CD4-positive, alpha-beta memory T cell (primary cell): Measurements from ENCODE around the gene MIPEP. TPM values are rescaled to one million over a fixed set of nuclear protein-coding genes. Genes with fewer than 3 reads are reported as not detected.

Experiments
- CTCF ChIA-PET: fragments of 350-600 bp; sonication (Branson Sonifier 250); formaldehyde crosslinking; loops from one replicate; lab custom pipeline; 2021; ENCODE audit warnings: inconsistent platforms; ENCODE audit not compliant: partially characterized antibody; lab: Charles Lee
- POLR2A ChIA-PET: fragments of 350-600 bp; sonication (Branson Sonifier 250); formaldehyde crosslinking; loops from one replicate; lab custom pipeline; 2021; ENCODE audit not compliant: partially characterized antibody; lab: Charles Lee
- DNase-seq, 5 donors: peaks; one replicate each; pipeline versions ENCODE4 v3.0.0 to v3.0.0-alpha.2; 2020 to 2022; ENCODE audit warnings: mixed read lengths in 1 of 5
- H3K27ac ChIP-seq: one replicate; pipeline ENCODE4 v1.7.0; 2013; ENCODE audit warnings: low read depth, low read length
- H3K27me3 ChIP-seq: 2 replicates; pipeline ENCODE4 v1.7.0; 2013; ENCODE audit warnings: mild to moderate bottlenecking, low read length, moderate library complexity; ENCODE audit not compliant: insufficient read depth
- H3K36me3 ChIP-seq: 2 replicates; pipeline ENCODE4 v1.7.0; 2013; ENCODE audit warnings: mild to moderate bottlenecking, low read length, moderate library complexity; ENCODE audit not compliant: insufficient read depth
- H3K4me1 ChIP-seq: 2 replicates; pipeline ENCODE4 v1.7.0; 2013; ENCODE audit warnings: mild to moderate bottlenecking, low read length, moderate library complexity; ENCODE audit not compliant: insufficient read depth
- H3K4me3 ChIP-seq, 2 donors: one replicate each; pipeline ENCODE4 v1.7.0; 2013; ENCODE audit warnings: low read length in 2 of 2, mild to moderate bottlenecking in 1 of 2
- H3K9me3 ChIP-seq, 2 donors: one replicate each; pipeline ENCODE4 v1.7.0; 2013; ENCODE audit warnings: low read length in 2 of 2, control low read depth in 1 of 2; ENCODE audit not compliant: control insufficient read depth in 1 of 2
- H3K27ac Mint-ChIP-seq, 7 donors: one replicate each; pipeline ENCODE4 v1.8.0; 2020 to 2021; ENCODE audit warnings: mixed read lengths in 7 of 7, mild to moderate bottlenecking in 6 of 7, inconsistent platforms in 3 of 7, moderate library complexity in 3 of 7
- H3K27me3 Mint-ChIP-seq, 2 donors: one replicate each; pipeline ENCODE4 v1.8.0; 2020 to 2021; ENCODE audit warnings: mixed read lengths in 2 of 2
- H3K36me3 Mint-ChIP-seq, 2 donors: one replicate each; pipeline ENCODE4 v1.8.0; 2020 to 2021; ENCODE audit warnings: mixed read lengths in 2 of 2, inconsistent platforms in 1 of 2, mild to moderate bottlenecking in 1 of 2
- H3K4me1 Mint-ChIP-seq, 4 donors: one replicate each; pipeline ENCODE4 v1.8.0; 2020 to 2021; ENCODE audit warnings: mixed read lengths in 4 of 4, mild to moderate bottlenecking in 1 of 4
- H3K4me3 Mint-ChIP-seq, 8 donors: one replicate each; pipeline ENCODE4 v1.8.0; 2020 to 2021; ENCODE audit warnings: mixed read lengths in 8 of 8, mild to moderate bottlenecking in 7 of 8, moderate library complexity in 6 of 8, inconsistent platforms in 3 of 8
- H3K9me3 Mint-ChIP-seq, 8 donors: one replicate each; pipeline ENCODE4 v1.8.0; 2020 to 2021; ENCODE audit warnings: mixed read lengths in 8 of 8, mild to moderate bottlenecking in 5 of 8, inconsistent platforms in 3 of 8, moderate library complexity in 1 of 8
- intact Hi-C: fragments of 100-400 bp; cut with micrococcal nuclease; formaldehyde crosslinking; loops from one replicate; pipeline ENCODE4 v1.15.1; 2023
- polyA plus RNA-seq, 2 donors: library from polyadenylated mRNA; unstranded; fragments of 300-500 nt; fragmentation: Illumina TruSeq; gene quantifications; one replicate each; pipeline ENCODE4 v1.2.3, GENCODE V29; 2021
- total RNA-seq, 2 experiments: library from RNA; stranded (reverse); gene quantifications; one replicate each; pipeline ENCODE4 v1.2.3, GENCODE V29; 2021

Gene MIPEP
- total and polyA plus RNA-seq, 4 experiments from 2014 or later = 8.8 to 16.4 (median 12.2) TPM

DNA sequence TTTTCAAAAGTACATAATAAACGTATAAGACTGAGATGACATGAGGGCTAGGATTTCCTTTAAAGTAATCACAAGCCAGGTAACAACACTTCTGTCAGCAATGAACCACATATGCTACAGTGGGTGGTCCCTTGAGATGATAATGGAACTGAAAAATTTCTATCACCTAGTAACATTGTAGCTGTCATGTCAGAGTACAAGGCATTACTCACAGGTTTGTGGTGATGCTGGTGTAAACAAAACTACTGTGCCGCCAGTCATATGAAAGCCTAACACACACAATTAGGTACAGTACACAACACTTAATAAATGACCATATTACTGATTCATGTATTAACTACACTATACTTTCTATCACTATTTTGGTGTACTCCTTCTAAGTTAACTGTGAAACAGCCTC, 36.8 kb downstream of the MIPEP start:
- H3K27me3 ChIP-seq = no peaks in the 10 kb centered on the region
- no peaks in the 10 kb centered on the region for H3K9me3 Mint-ChIP-seq
- peaks cover 0 to 5% (median 2%) of the 10 kb centered on the region in 4 donors for H3K4me1 Mint-ChIP-seq
- no peak overlapping the region for H3K27ac Mint-ChIP-seq
- no peaks in the 10 kb centered on the region for H3K9me3 ChIP-seq
- intact Hi-C loops = no loop called here
- ChIA-PET CTCF (no interaction called here), POLR2A (no interaction called here)
- H3K36me3 Mint-ChIP-seq = peaks cover 23 to 49% of the 10 kb centered on the region in 2 donors
- DNase-seq = no peak
- H3K4me3 Mint-ChIP-seq = no peak overlapping the region
- no peak overlapping the region for H3K27ac ChIP-seq
- H3K4me3 ChIP-seq = no peak overlapping the region
- no peaks in the 10 kb centered on the region for H3K36me3 ChIP-seq
- no peaks in the 10 kb centered on the region for H3K4me1 ChIP-seq
- no peaks in the 10 kb centered on the region for H3K27me3 Mint-ChIP-seq

DNA sequence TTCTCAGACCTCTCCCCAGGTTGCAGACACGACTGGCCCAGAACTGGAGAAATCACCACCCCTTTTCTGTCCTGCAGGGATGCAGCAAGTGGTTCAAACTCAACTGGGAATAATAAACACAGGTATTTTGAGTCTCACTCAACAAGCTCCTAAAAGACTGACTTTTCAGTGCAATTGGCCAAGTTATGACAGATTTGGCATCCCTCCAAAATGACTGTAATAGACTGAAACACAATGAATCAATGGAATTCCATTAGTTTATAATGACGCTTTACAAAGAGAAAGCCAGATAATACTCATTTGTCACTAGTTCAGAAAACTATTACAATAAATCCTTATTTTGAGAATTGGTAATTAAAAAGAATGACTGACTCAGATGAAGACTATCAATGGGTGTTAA, 38.1 kb downstream of the MIPEP start:
- Histone ChIP-seq H3K4me3 (no peak overlapping the region), H3K9me3 (no peaks in the 10 kb centered on the region), H3K36me3 (no peaks in the 10 kb centered on the region), H3K27me3 (no peaks in the 10 kb centered on the region), H3K27ac (no peak overlapping the region), H3K4me1 (no peaks in the 10 kb centered on the region)
- ChIA-PET CTCF (no interaction called here), POLR2A (no interaction called here)
- intact Hi-C loops = no loop called here
- no peaks in the 10 kb centered on the region for H3K27me3 Mint-ChIP-seq
- no peaks in the 10 kb centered on the region for H3K9me3 Mint-ChIP-seq
- no peak overlapping the region for H3K27ac Mint-ChIP-seq
- H3K36me3 Mint-ChIP-seq = peaks cover 22 to 52% of the 10 kb centered on the region in 2 donors
- no peak for DNase-seq
- no peak overlapping the region for H3K4me3 Mint-ChIP-seq
- H3K4me1 Mint-ChIP-seq = peaks cover 0 to 5% (median 2%) of the 10 kb centered on the region in 4 donors

DNA sequence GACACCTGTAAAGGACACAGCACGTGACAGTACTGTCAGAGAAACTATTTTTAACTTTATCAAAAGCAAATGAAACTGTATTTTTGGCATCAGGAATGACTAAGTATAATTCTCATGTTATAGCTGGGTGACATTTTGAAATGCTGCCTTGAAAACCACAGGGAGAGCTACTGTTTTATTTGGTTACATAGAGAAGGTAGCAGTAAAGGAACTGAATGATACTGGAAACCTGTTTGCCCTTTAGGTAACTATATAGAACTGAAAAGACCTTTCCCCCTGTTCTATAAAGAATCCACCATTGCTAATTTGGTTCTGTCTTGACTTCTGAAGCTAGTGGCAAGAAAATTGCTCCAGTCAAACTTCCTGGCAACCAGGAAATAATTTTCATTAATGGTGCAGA, 39.1 kb downstream of the MIPEP start:
- H3K27ac Mint-ChIP-seq = no peak overlapping the region
- H3K36me3 Mint-ChIP-seq = peaks cover 19 to 50% of the 10 kb centered on the region in 2 donors
- ChIA-PET POLR2A (no interaction called here), CTCF (interaction anchor here (1.2 kb wide), 1 partner anchor 19 kb away, joined by 3 read pairs; no protein-coding TSS in a partner anchor)
- H3K27ac ChIP-seq = no peak overlapping the region
- DNase-seq = no peak
- no peak overlapping the region for H3K4me3 Mint-ChIP-seq
- peaks cover 0 to 6% (median 0%) of the 10 kb centered on the region in 4 donors for H3K4me1 Mint-ChIP-seq
- H3K9me3 ChIP-seq = no peaks in the 10 kb centered on the region
- intact Hi-C loops = no loop called here
- H3K9me3 Mint-ChIP-seq = no peaks in the 10 kb centered on the region
- H3K36me3 ChIP-seq = no peaks in the 10 kb centered on the region
- no peaks in the 10 kb centered on the region for H3K27me3 ChIP-seq
- no peak overlapping the region for H3K4me3 ChIP-seq
- H3K4me1 ChIP-seq = no peaks in the 10 kb centered on the region
- H3K27me3 Mint-ChIP-seq = no peaks in the 10 kb centered on the region

DNA sequence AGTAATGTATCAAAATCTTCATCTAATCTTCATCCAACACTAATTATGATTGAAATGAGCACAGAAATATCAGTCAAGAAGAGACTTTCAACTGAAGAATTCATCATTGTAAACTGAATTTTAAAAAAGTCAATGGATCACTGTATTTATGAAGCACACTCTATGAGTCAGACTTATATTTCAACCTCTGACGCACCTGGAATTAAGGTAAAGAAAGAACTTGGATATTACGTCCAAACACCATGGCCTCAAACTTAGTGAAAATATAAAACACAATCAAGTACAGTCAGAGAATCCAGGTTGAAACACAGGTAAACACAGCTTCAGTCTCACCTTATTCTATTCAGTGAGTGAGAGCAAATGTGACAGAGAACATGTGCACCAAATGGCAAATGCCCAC, 39.5 kb downstream of the MIPEP start:
- no peak for DNase-seq

DNA sequence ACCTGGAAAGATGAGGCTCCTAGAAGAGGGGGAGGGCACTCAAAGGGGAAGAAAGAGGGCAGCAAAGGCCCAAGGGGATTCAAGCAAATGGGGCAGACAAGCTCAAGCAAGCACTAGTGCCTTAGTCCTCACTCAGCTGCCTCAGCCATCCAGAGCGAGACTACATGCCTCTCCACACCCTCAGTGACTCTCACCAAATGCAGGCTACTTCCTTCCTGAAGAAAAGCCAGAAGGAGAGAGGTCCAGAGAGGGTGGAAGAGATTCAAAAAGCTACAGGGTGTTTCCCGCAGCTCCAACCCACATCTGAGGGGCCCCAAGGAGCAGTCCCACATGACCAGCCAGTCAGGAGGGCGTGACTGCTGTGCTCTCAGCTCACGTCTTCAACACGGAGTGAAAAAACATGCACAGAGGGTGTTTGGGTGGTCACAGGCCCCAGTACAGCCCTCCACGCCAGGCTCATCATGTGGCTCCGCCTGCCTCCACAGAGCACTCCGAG, 40.5 kb downstream of the MIPEP start:
- Mint-ChIP-seq H3K27ac (no peak overlapping the region), H3K36me3 (peaks cover 22 to 48% of the 10 kb centered on the region in 2 donors), H3K9me3 (no peaks in the 10 kb centered on the region), H3K4me1 (peaks cover 5 to 13% (median 7%) of the 10 kb centered on the region in 4 donors), H3K4me3 (no peak overlapping the region), H3K27me3 (no peaks in the 10 kb centered on the region)
- CTCF ChIA-PET = interaction anchor here (0.7 kb wide), 1 partner anchor 51 kb away, joined by 3 read pairs; no protein-coding TSS in a partner anchor
- intact Hi-C loops = loop anchor here (5.0 kb wide), 1 partner anchor 326 kb away; no protein-coding TSS in a partner anchor
- Histone ChIP-seq H3K27me3 (no peaks in the 10 kb centered on the region), H3K4me1 (no peaks in the 10 kb centered on the region), H3K4me3 (no peak overlapping the region), H3K36me3 (no peaks in the 10 kb centered on the region), H3K27ac (no peak overlapping the region), H3K9me3 (no peaks in the 10 kb centered on the region)
- DNase-seq = no peak
- POLR2A ChIA-PET = no interaction called here

More for the DNA sequence above, 39.5 kb downstream of the MIPEP start:
- CTCF ChIA-PET = interaction anchor here (1.2 kb wide), 1 partner anchor 18 kb away, joined by 3 read pairs; no protein-coding TSS in a partner anchor
- Mint-ChIP-seq H3K27me3 (no peaks in the 10 kb centered on the region), H3K36me3 (peaks cover 19 to 50% of the 10 kb centered on the region in 2 donors), H3K27ac (no peak overlapping the region), H3K9me3 (no peaks in the 10 kb centered on the region), H3K4me3 (no peak overlapping the region), H3K4me1 (peaks cover 0 to 6% (median 0%) of the 10 kb centered on the region in 4 donors)
- H3K36me3 ChIP-seq = no peaks in the 10 kb centered on the region
- H3K4me1 ChIP-seq = no peaks in the 10 kb centered on the region
- intact Hi-C loops = loop anchor here (5.0 kb wide), 1 partner anchor 327 kb away; no protein-coding TSS in a partner anchor
- no peak overlapping the region for H3K4me3 ChIP-seq
- no peaks in the 10 kb centered on the region for H3K27me3 ChIP-seq
- POLR2A ChIA-PET = no interaction called here
- H3K27ac ChIP-seq = no peak overlapping the region
- no peaks in the 10 kb centered on the region for H3K9me3 ChIP-seq

DNA sequence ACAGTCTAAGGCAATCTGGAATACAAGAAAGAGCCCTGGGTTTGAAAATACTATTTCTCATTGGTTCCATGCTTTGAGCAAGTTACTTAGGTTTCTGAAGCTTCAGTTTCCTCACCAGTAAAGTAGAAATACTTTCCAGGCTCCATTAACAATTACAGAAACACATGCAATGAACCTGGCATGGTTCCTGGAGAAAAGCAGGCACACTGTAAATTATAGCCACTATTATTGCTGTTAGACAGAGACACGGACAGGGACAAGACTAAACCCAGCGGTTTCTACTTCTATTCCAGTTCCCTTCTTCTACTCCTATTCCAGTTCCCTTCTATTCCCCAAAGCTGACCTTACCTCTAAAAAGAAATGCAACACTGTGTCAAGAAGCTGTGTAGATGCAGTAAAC, 41.2 kb downstream of the MIPEP start:
- Mint-ChIP-seq H3K27ac (no peak overlapping the region), H3K36me3 (peaks cover 24 to 47% of the 10 kb centered on the region in 2 donors), H3K4me1 (peaks cover 5 to 16% (median 10%) of the 10 kb centered on the region in 4 donors), H3K4me3 (no peak overlapping the region), H3K9me3 (no peaks in the 10 kb centered on the region), H3K27me3 (no peaks in the 10 kb centered on the region)
- H3K4me3 ChIP-seq = no peak overlapping the region
- no peaks in the 10 kb centered on the region for H3K27me3 ChIP-seq
- H3K27ac ChIP-seq = no peak overlapping the region
- H3K4me1 ChIP-seq = no peaks in the 10 kb centered on the region
- ChIA-PET POLR2A (no interaction called here), CTCF (interaction anchor here (0.7 kb wide), 1 partner anchor 51 kb away, joined by 3 read pairs; no protein-coding TSS in a partner anchor)
- H3K36me3 ChIP-seq = no peaks in the 10 kb centered on the region
- H3K9me3 ChIP-seq = no peaks in the 10 kb centered on the region
- intact Hi-C loops = loop anchor here (5.0 kb wide), 1 partner anchor 326 kb away; no protein-coding TSS in a partner anchor
- DNase-seq = no peak

DNA sequence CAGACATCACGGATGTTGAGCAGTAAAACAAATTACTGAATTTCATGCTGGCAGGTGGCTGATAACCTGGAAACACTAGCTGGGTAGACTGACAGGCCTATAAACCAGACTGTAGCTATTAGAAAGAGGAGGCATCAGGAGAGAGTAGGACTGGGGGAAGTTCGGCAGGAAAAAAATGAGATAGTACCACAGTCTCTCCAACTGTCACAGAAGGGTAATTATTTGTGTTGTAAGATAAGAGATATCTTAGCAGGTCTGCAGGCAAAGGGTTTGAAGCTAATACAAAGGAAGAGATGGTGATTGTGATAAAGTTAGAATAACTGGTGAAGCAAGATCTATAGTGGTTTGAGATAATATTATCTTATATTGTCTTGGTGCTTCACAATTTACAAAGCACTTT, 41.7 kb downstream of the MIPEP start:
- ChIA-PET POLR2A (no interaction called here), CTCF (no interaction called here)
- Histone ChIP-seq H3K27me3 (no peaks in the 10 kb centered on the region), H3K36me3 (no peaks in the 10 kb centered on the region), H3K4me3 (no peak overlapping the region), H3K4me1 (no peaks in the 10 kb centered on the region), H3K27ac (no peak overlapping the region), H3K9me3 (no peaks in the 10 kb centered on the region)
- no peaks in the 10 kb centered on the region for H3K9me3 Mint-ChIP-seq
- no peak overlapping the region for H3K4me3 Mint-ChIP-seq
- H3K27me3 Mint-ChIP-seq = no peaks in the 10 kb centered on the region
- H3K27ac Mint-ChIP-seq = no peak overlapping the region
- DNase-seq = no peak
- peaks cover 24 to 47% of the 10 kb centered on the region in 2 donors for H3K36me3 Mint-ChIP-seq
- intact Hi-C loops = loop anchor here (5.0 kb wide), 1 partner anchor 325 kb away; no protein-coding TSS in a partner anchor
- peaks cover 5 to 16% (median 10%) of the 10 kb centered on the region in 4 donors for H3K4me1 Mint-ChIP-seq
